ENCODE results near the gene INSC.

Gene INSC

GRCh38 chr11:15146271-15147003 is 31.7 kb downstream of the INSC start:
- DNase-seq (ENCODE audit: low read depth in 3 of 3, low spot score in 1 of 3): no peak

GRCh38 chr11:15148169-15148568 is 33.4 kb downstream of the INSC start:
- DNase-seq (ENCODE audit: low read depth in 3 of 3, low spot score in 1 of 3): no peak

GRCh38 chr11:15149050-15149449 is 34.3 kb downstream of the INSC start:
- DNase-seq (ENCODE audit: low read depth in 3 of 3, low spot score in 1 of 3): no peak

GRCh38 chr11:15150507-15150906 is 35.8 kb downstream of the INSC start:
- no peak for DNase-seq (ENCODE audit: low read depth in 3 of 3, low spot score in 1 of 3)

GRCh38 chr11:15153231-15153630 is 38.5 kb downstream of the INSC start:
- no peak for DNase-seq (ENCODE audit: low read depth in 3 of 3, low spot score in 1 of 3)

GRCh38 chr11:15157181-15157580 is 42.5 kb downstream of the INSC start:
- no peak for DNase-seq (ENCODE audit: low read depth in 3 of 3, low spot score in 1 of 3)

- DNase-seq (ENCODE audit: low read depth in 3 of 3, low spot score in 1 of 3): no peak
These were observed 42.9 kb downstream of the INSC start for GRCh38 chr11:15157606-15158137.

GRCh38 chr11:15158351-15159015 is 43.8 kb downstream of the INSC start:
- DNase-seq (ENCODE audit: low read depth in 3 of 3, low spot score in 1 of 3): no peak

- no peak for DNase-seq (ENCODE audit: low read depth in 3 of 3, low spot score in 1 of 3)
These were observed 44.4 kb downstream of the INSC start for GRCh38 chr11:15159085-15159484.

- no peak for DNase-seq (ENCODE audit: low read depth in 3 of 3, low spot score in 1 of 3)
These were observed 47.1 kb downstream of the INSC start for GRCh38 chr11:15161790-15162189.

- no peak for DNase-seq (ENCODE audit: low read depth in 3 of 3, low spot score in 1 of 3)
These were observed 48.4 kb downstream of the INSC start for GRCh38 chr11:15163136-15163535.

GRCh38 chr11:15166204-15166603 is 51.5 kb downstream of the INSC start:
- no peak for DNase-seq (ENCODE audit: low read depth in 3 of 3, low spot score in 1 of 3)

GRCh38 chr11:15169815-15170551 is 55.3 kb downstream of the INSC start:
- no peak for DNase-seq (ENCODE audit: low read depth in 3 of 3, low spot score in 1 of 3)

GRCh38 chr11:15170698-15171097 is 56.0 kb downstream of the INSC start:
- no peak for DNase-seq (ENCODE audit: low read depth in 3 of 3, low spot score in 1 of 3)

GRCh38 chr11:15171956-15172355 is 57.2 kb downstream of the INSC start:
- DNase-seq (ENCODE audit: low read depth in 3 of 3, low spot score in 1 of 3): no peak

- no peak for DNase-seq (ENCODE audit: low read depth in 3 of 3, low spot score in 1 of 3)
These were observed 61.1 kb downstream of the INSC start for GRCh38 chr11:15175831-15176230.

GRCh38 chr11:15176646-15177163 is 62.0 kb downstream of the INSC start:
- no peak for DNase-seq (ENCODE audit: low read depth in 3 of 3, low spot score in 1 of 3)

- DNase-seq (ENCODE audit: low read depth in 3 of 3, low spot score in 1 of 3): no peak
These were observed 62.8 kb downstream of the INSC start for GRCh38 chr11:15177491-15177890.

- DNase-seq (ENCODE audit: low read depth in 3 of 3, low spot score in 1 of 3): no peak
These were observed 63.5 kb downstream of the INSC start for GRCh38 chr11:15178214-15178613.

- no peak for DNase-seq (ENCODE audit: low read depth in 3 of 3, low spot score in 1 of 3)
These were observed 64.4 kb downstream of the INSC start for GRCh38 chr11:15179167-15179566.

- DNase-seq (ENCODE audit: low read depth in 3 of 3, low spot score in 1 of 3): no peak
These were observed 65.6 kb downstream of the INSC start for GRCh38 chr11:15180212-15180792.

Measured in stimulated activated CD4-positive, alpha-beta T cell treated with anti-CD3 and anti-CD28 coated beads, TNF-alpha, amount 100 ng/mL, for 1 hour (primary cell).